SK-N-SH treated with all-trans-retinoic acid at 6 μM for 48 hours (cell line): ENCODE measurements around the gene ZBTB7C.
A peak's percentile ranks its signal among the peaks of the same experiment; 100 is the strongest.

Experiments used
- ATAC-seq: fragments of 200-7000 bp; cut with Tn5 transposase; 3 replicates; pipeline ENCODE4 v1.9.1; 2020; ENCODE audit warnings: mild to moderate bottlenecking, moderate library complexity
- ARNTL ChIP-seq: fragments of 450-650 bp; formaldehyde crosslinking; IDR thresholded peaks from 2 replicates; pipeline ENCODE4 v1.5.0; 2020; ENCODE audit warnings: low read depth, mild to moderate bottlenecking, moderate library complexity, borderline replicate concordance
- BACH2 ChIP-seq: fragments of 250-450 bp; sonication (Bioruptor Pico); IDR thresholded peaks from 2 replicates; pipeline ENCODE4 v1.9.0; 2021; ENCODE audit warnings: mild to moderate bottlenecking, borderline replicate concordance
- ESRRG ChIP-seq: fragments of 250-450 bp; sonication (Bioruptor Pico); IDR thresholded peaks from 2 replicates; pipeline ENCODE4 v1.6.1; 2021; ENCODE audit warnings: mild to moderate bottlenecking
- GLIS3 ChIP-seq: fragments of 250-450 bp; sonication (Bioruptor Pico); IDR thresholded peaks from 2 replicates; pipeline ENCODE4 v1.5.0; 2020; ENCODE audit warnings: mild to moderate bottlenecking, moderate library complexity
- ISL1 ChIP-seq: fragments of 250-450 bp; sonication (Bioruptor Pico); IDR thresholded peaks from 2 replicates; pipeline ENCODE4 v2.1.2; 2022; ENCODE audit warnings: mild to moderate bottlenecking, moderate library complexity
- OSR1 ChIP-seq: fragments of 250-450 bp; sonication (Bioruptor Pico); IDR thresholded peaks from 2 replicates; pipeline ENCODE4 v1.8.0; 2022; ENCODE audit warnings: moderate library complexity, mild to moderate bottlenecking, inconsistent platforms
- PATZ1 ChIP-seq: fragments of 250-450 bp; sonication (Bioruptor Pico); IDR thresholded peaks from 2 replicates; pipeline ENCODE4 v1.8.0; 2020; ENCODE audit warnings: mild to moderate bottlenecking, moderate library complexity, borderline replicate concordance
- POU6F1 ChIP-seq: fragments of 250-450 bp; sonication (Bioruptor Pico); IDR thresholded peaks from 2 replicates; pipeline ENCODE4 v1.8.0; 2021; ENCODE audit warnings: low read depth, mild to moderate bottlenecking, moderate library complexity, borderline replicate concordance
- PPARA ChIP-seq: fragments of 250-450 bp; sonication (Bioruptor Pico); IDR thresholded peaks from 2 replicates; pipeline ENCODE4 v1.5.0; 2020; ENCODE audit warnings: mild to moderate bottlenecking, borderline replicate concordance
- RARB ChIP-seq: fragments of 250-450 bp; sonication (Bioruptor Pico); IDR thresholded peaks from 2 replicates; pipeline ENCODE4 v1.8.0; 2021; ENCODE audit warnings: mild to moderate bottlenecking, moderate library complexity
- SNAI2 ChIP-seq: fragments of 250-450 bp; sonication (Bioruptor Pico); IDR thresholded peaks from 2 replicates; pipeline ENCODE4 v1.5.0; 2020; ENCODE audit warnings: mild to moderate bottlenecking, moderate library complexity
- TCF4 ChIP-seq: fragments of 250-450 bp; sonication (Bioruptor Pico); IDR thresholded peaks from 2 replicates; pipeline ENCODE4 v1.8.0; 2021; ENCODE audit warnings: mild to moderate bottlenecking, moderate library complexity, borderline replicate concordance
- TOX ChIP-seq: fragments of 250-450 bp; sonication (Bioruptor Pico); IDR thresholded peaks from 2 replicates; pipeline ENCODE4 v1.8.0; 2021; ENCODE audit warnings: mild to moderate bottlenecking, moderate library complexity, borderline replicate concordance
- ZC3H10 ChIP-seq: fragments of 250-450 bp; sonication (Bioruptor Pico); IDR thresholded peaks from 2 replicates; pipeline ENCODE4 v1.5.1; 2021; ENCODE audit warnings: mild to moderate bottlenecking, moderate library complexity
- ZFP3 ChIP-seq: fragments of 250-450 bp; sonication (Bioruptor Pico); IDR thresholded peaks from 2 replicates; pipeline ENCODE4 v1.5.0; 2020; ENCODE audit warnings: mild to moderate bottlenecking, moderate library complexity
- ZNF565 ChIP-seq: fragments of 450-650 bp; formaldehyde crosslinking; conservative IDR thresholded peaks from 2 replicates; pipeline ENCODE4 v1.5.0; 2020; ENCODE audit warnings: low read depth, mild to moderate bottlenecking, moderate library complexity
- ZNF70 ChIP-seq: fragments of 450-650 bp; formaldehyde crosslinking; IDR thresholded peaks from 2 replicates; pipeline ENCODE4 v1.5.0; 2020; ENCODE audit warnings: mild to moderate bottlenecking, moderate library complexity
- ZNF8 ChIP-seq: fragments of 450-650 bp; formaldehyde crosslinking; IDR thresholded peaks from 2 replicates; pipeline ENCODE4 v1.5.0; 2020; ENCODE audit warnings: mild to moderate bottlenecking, moderate library complexity
- TF ChIP-seq, protein P1 (sequence below): fragments of 250-450 bp; sonication (Bioruptor Pico); IDR thresholded peaks from 2 replicates; pipeline ENCODE4 v1.5.1; 2020; ENCODE audit warnings: low read depth, mild to moderate bottlenecking, moderate library complexity
- TF ChIP-seq, protein P2 (sequence below): fragments of 250-450 bp; sonication (Bioruptor Pico); IDR thresholded peaks from 2 replicates; pipeline ENCODE4 v1.5.1; 2021; ENCODE audit warnings: mild to moderate bottlenecking, moderate library complexity
- TF ChIP-seq, protein P3 (sequence below): fragments of 250-450 bp; sonication (Bioruptor Pico); IDR thresholded peaks from 2 replicates; pipeline ENCODE4 v1.5.0; 2020; ENCODE audit warnings: mild to moderate bottlenecking, moderate library complexity

ZBTB7C gene

GRCh38 chr18:48080546-48080945 lies 328.6 kb downstream of the ZBTB7C start:
- ATAC-seq: peak; percentile 46; the same call in 2 of the 3 replicates
- TF ChIP-seq ZFP3 (no peak), ISL1 (CRISPR knock-in tag) (no peak), SNAI2 (CRISPR knock-in tag) (no peak), GLIS3 (no peak), ZC3H10 (CRISPR knock-in tag) (no peak), POU6F1 (CRISPR knock-in tag) (no peak)
- TF ChIP-seq, protein P1, sequence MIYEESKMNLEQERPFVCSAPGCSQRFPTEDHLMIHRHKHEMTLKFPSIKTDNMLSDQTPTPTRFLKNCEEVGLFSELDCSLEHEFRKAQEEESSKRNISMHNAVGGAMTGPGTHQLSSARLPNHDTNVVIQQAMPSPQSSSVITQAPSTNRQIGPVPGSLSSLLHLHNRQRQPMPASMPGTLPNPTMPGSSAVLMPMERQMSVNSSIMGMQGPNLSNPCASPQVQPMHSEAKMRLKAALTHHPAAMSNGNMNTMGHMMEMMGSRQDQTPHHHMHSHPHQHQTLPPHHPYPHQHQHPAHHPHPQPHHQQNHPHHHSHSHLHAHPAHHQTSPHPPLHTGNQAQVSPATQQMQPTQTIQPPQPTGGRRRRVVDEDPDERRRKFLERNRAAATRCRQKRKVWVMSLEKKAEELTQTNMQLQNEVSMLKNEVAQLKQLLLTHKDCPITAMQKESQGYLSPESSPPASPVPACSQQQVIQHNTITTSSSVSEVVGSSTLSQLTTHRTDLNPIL: no peak

DNA sequence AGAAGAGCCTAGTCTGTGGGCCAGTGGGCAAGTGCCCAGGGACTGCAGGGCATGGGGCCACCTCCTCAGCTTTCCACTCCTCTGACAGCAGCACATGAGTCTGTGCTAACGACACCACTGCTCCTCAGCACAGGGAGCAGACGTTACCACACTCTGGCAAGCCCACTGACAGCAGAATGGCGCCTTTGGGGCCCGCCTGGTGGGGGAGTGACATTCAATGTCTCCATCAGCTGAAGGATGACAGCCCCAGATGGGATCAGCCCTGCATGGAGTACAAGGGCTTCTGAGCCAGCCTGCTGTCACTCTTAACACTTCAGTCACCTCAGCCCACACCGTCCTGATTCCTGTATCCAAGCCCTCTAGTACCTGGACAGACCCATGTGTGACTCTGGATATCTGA lies 329.3 kb downstream of the ZBTB7C start:
- no peak for TF ChIP-seq ZNF8
- TF ChIP-seq TCF4 (CRISPR knock-in tag): no peak
- no peak for TF ChIP-seq ISL1 (CRISPR knock-in tag)
- ATAC-seq: no peak; the same call in 2 of the 3 replicates

- ATAC-seq: no peak
- TF ChIP-seq, protein P2, sequence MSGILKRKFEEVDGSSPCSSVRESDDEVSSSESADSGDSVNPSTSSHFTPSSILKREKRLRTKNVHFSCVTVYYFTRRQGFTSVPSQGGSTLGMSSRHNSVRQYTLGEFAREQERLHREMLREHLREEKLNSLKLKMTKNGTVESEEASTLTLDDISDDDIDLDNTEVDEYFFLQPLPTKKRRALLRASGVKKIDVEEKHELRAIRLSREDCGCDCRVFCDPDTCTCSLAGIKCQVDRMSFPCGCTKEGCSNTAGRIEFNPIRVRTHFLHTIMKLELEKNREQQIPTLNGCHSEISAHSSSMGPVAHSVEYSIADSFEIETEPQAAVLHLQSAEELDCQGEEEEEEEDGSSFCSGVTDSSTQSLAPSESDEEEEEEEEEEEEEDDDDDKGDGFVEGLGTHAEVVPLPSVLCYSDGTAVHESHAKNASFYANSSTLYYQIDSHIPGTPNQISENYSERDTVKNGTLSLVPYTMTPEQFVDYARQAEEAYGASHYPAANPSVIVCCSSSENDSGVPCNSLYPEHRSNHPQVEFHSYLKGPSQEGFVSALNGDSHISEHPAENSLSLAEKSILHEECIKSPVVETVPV (CRISPR knock-in tag): no peak
- TF ChIP-seq PPARA (no peak), ZNF70 (CRISPR knock-in tag) (no peak), RARB (no peak), ISL1 (CRISPR knock-in tag) (no peak), TCF4 (CRISPR knock-in tag) (no peak), TOX (no peak), ZFP3 (no peak), ZNF565 (CRISPR knock-in tag) (no peak), POU6F1 (CRISPR knock-in tag) (no peak), ZC3H10 (CRISPR knock-in tag) (no peak), ZNF8 (no peak), ESRRG (CRISPR knock-in tag) (no peak), BACH2 (CRISPR knock-in tag) (no peak), PATZ1 (CRISPR knock-in tag) (no peak), OSR1 (no peak), ARNTL (CRISPR knock-in tag) (no peak)
- TF ChIP-seq, protein P3, sequence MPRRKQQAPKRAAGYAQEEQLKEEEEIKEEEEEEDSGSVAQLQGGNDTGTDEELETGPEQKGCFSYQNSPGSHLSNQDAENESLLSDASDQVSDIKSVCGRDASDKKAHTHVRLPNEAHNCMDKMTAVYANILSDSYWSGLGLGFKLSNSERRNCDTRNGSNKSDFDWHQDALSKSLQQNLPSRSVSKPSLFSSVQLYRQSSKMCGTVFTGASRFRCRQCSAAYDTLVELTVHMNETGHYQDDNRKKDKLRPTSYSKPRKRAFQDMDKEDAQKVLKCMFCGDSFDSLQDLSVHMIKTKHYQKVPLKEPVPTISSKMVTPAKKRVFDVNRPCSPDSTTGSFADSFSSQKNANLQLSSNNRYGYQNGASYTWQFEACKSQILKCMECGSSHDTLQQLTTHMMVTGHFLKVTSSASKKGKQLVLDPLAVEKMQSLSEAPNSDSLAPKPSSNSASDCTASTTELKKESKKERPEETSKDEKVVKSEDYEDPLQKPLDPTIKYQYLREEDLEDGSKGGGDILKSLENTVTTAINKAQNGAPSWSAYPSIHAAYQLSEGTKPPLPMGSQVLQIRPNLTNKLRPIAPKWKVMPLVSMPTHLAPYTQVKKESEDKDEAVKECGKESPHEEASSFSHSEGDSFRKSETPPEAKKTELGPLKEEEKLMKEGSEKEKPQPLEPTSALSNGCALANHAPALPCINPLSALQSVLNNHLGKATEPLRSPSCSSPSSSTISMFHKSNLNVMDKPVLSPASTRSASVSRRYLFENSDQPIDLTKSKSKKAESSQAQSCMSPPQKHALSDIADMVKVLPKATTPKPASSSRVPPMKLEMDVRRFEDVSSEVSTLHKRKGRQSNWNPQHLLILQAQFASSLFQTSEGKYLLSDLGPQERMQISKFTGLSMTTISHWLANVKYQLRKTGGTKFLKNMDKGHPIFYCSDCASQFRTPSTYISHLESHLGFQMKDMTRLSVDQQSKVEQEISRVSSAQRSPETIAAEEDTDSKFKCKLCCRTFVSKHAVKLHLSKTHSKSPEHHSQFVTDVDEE (CRISPR knock-in tag): no peak
- TF ChIP-seq, protein P1: no peak
Observed at GRCh38 chr18:48078448-48078847, 330.7 kb downstream of the ZBTB7C start.
